Sigmoid colon (tissue), 4 donors: ENCODE results near the gene FAM50B.

ENCODE experiments used
- CTCF ChIP-seq, 4 experiments: fragments of 450-650 bp in 3 of 4; fragments of 200-600 bp in 1 of 4; IDR thresholded peaks; one replicate each; pipeline ENCODE4 v1.5.1; 2016 to 2019; ENCODE audit warnings: antibody characterized with exemption in 4 of 4, mild to moderate bottlenecking in 3 of 4, moderate library complexity in 2 of 4
- EP300 ChIP-seq, 4 donors: sonication (generic); formaldehyde crosslinking; IDR thresholded peaks; one replicate each; pipeline ENCODE4 v1.6.1; 2017; ENCODE audit warnings: antibody characterized with exemption in 4 of 4
- POLR2A ChIP-seq, 2 donors: fragments of 450-650 bp; IDR thresholded peaks; one replicate each; pipeline ENCODE4 v1.6.1; 2016; ENCODE audit warnings: antibody characterized with exemption in 2 of 2, mild to moderate bottlenecking in 2 of 2, moderate library complexity in 2 of 2
- POLR2AphosphoS5 ChIP-seq, 4 donors: sonication (generic); formaldehyde crosslinking; IDR thresholded peaks; one replicate each; pipeline ENCODE4 v1.6.1; 2017; ENCODE audit warnings: antibody characterized with exemption in 4 of 4

GRCh38 chr6:3809515-3809891 lies 39.7 kb upstream of the FAM50B start:
- TF ChIP-seq EP300 (IDR thresholded peaks at IDR 0.05), result no peak
- TF ChIP-seq CTCF (IDR thresholded peaks at IDR 0.05), result no peak
- no peak for TF ChIP-seq POLR2A (IDR thresholded peaks at IDR 0.05)
- TF ChIP-seq POLR2AphosphoS5 (IDR thresholded peaks at IDR 0.05), result no peak
